ENCODE data around the gene FAM240A. TPM values are rescaled to one million over a fixed set of nuclear protein-coding genes. Genes with fewer than 3 reads are reported as not detected.

The FAM240A gene
- total RNA-seq = not detected in 2 replicates
- polyA plus RNA-seq = not detected in 2 replicates
- polyA plus RNA-seq (2011; cell fraction: cytosol; rRNA removed) = not detected in 2 replicates
- polyA plus RNA-seq (2011; cell fraction: nucleus; rRNA removed) = not detected in 2 replicates
- not detected in 2 replicates for polyA plus RNA-seq (2012)
- polyA minus RNA-seq = not detected in 2 replicates
- not detected for polyA minus RNA-seq (2011; cell fraction: cytosol; rRNA and poly(A)+ RNA removed)
- not detected in 2 replicates for polyA minus RNA-seq (2011; cell fraction: nucleus; rRNA and poly(A)+ RNA removed)
- not detected for Bru-seq, nascent RNA
- not detected for BruChase-seq, experiment 1, labeled RNA remaining after a 6-hour chase
- not detected for BruChase-seq, experiment 2, labeled RNA remaining after a 2-hour chase
- long read RNA-seq = 0 reads

- intact Hi-C loops (cut with micrococcal nuclease) (no loop called here), dilution Hi-C loops (cut with MboI; ENCODE audit: extremely low pct_ligation_motif_present, low sequenced_read_pairs) (no loop called here)
- Histone ChIP-seq H3K27ac (ENCODE audit: insufficient read depth, low read depth, low read length) (no peak within 1 kb of the TSS), H4K20me1 (replicated peaks; ENCODE audit: control insufficient read depth, extremely low read depth, insufficient read depth, low read length) (no peaks in the 10 kb centered on the region), H3K9ac (replicated peaks; ENCODE audit: extremely low read depth, insufficient read depth, low read length) (no peak within 1 kb of the TSS), H3K4me2 (ENCODE audit: insufficient read depth, low read length) (no peak within 1 kb of the TSS), H3K27me3 (ENCODE audit: control insufficient read depth in 2 of 2, insufficient read depth in 2 of 2, low read length in 2 of 2) (peaks cover 2 to 5% of the 10 kb centered on the region in 2 experiments), H2AFZ (ENCODE audit: low read depth, low read length) (no peak within 1 kb of the TSS), H3K4me1 (ENCODE audit: control insufficient read depth, extremely low read depth, insufficient read depth, low read length) (no peaks in the 10 kb centered on the region), H3K9me1 (replicated peaks; ENCODE audit: control insufficient read depth, extremely low read depth, insufficient read depth, low read length) (no peaks in the 10 kb centered on the region), H3K9me3 (replicated peaks; ENCODE audit: control insufficient read depth, insufficient read depth, low read length) (no peaks in the 10 kb centered on the region), H3K4me3 (replicated peaks in 1 of 3; ENCODE audit: insufficient read depth in 1 of 3, low read depth in 1 of 3, low read length in 3 of 3) (no peak within 1 kb of the TSS), H3K79me2 (ENCODE audit: control insufficient read depth, insufficient read depth, low read length) (no peaks in the 10 kb centered on the region), H3K36me3 (ENCODE audit: control insufficient read depth in 2 of 2, extremely low read depth in 1 of 2, insufficient read depth in 2 of 2, low read length in 2 of 2) (no peaks in the 10 kb centered on the region)
- ChIA-PET CTCF (no interaction called here), POLR2A (no interaction called here)
- TF ChIP-seq MYC (IDR thresholded peaks at IDR 0.05; ENCODE audit: low read depth, low read length) = no peak
- TF ChIP-seq FOS (IDR thresholded peaks at IDR 0.05; ENCODE audit: borderline replicate concordance, insufficient read depth, low read length) = no peak
- no peak for TF ChIP-seq CTCF (IDR thresholded peaks at IDR 0.05; ENCODE audit: extremely low read depth in 1 of 2, insufficient read depth in 1 of 2, low read depth in 1 of 2, low read length in 2 of 2)
- no peak for TF ChIP-seq JUN (IDR thresholded peaks at IDR 0.05; ENCODE audit: borderline replicate concordance, insufficient read depth, insufficient read length, low read depth)
- TF ChIP-seq EZH2 (IDR thresholded peaks at IDR 0.05; ENCODE audit: borderline replicate concordance, low read depth, low read length, severe bottlenecking) = no peak
- TF ChIP-seq POLR2AphosphoS5 (IDR thresholded peaks at IDR 0.05; ENCODE audit: insufficient read depth, low read depth, low read length) = no peak
- no peak for TF ChIP-seq MAX (IDR thresholded peaks at IDR 0.05; ENCODE audit: insufficient read depth, insufficient read length)
- no peak for TF ChIP-seq GATA2 (IDR thresholded peaks at IDR 0.05; ENCODE audit: insufficient read depth, insufficient read length, low read depth, low read length)
- TF ChIP-seq POLR2A (IDR thresholded peaks at IDR 0.05; ENCODE audit: low read depth, low read length) = no peak
- FAIRE-seq (no peak), DNase-seq (ENCODE audit: low read depth, low spot score) (no peak)
- no TSS peak for BruUV-seq (replicated peaks)
These were observed at the start of gene FAM240A for GRCh38 chr3:46612324-46612723. Gene FAM240A, plus strand, starts transcription at chr3:46612525. Its CDS starts 159 bp downstream, at chr3:46612684.

Measured in endothelial cell of umbilical vein (primary cell).